Esophagus squamous epithelium (tissue), 5 donors: ENCODE measurements around the gene COX7A1. TPM values are rescaled to one million over a fixed set of nuclear protein-coding genes. Genes with fewer than 3 reads are reported as not detected.

Source experiments
- DNase-seq: peaks from one replicate; lab custom pipeline; 2025; lab: John Stamatoyannopoulos, UW
- H3K27ac ChIP-seq, 4 donors: fragments of 200-600 bp; sonication (generic); one replicate each; pipeline ENCODE4 v1.5.1; 2016 to 2019; ENCODE audit warnings: mild to moderate bottlenecking in 1 of 4
- H3K27me3 ChIP-seq, 4 donors: fragments of 200-600 bp; sonication (generic); 1 replicate in 3 of 4; 2 replicates in 1 of 4; pipeline versions ENCODE4 v1.5.1 to v1.6.0; 2017 to 2021; ENCODE audit warnings: antibody characterized with exemption in 1 of 4
- H3K36me3 ChIP-seq, 3 donors: fragments of 200-600 bp; sonication (generic); one replicate each; pipeline ENCODE4 v1.5.1; 2016 to 2019
- H3K4me1 ChIP-seq, 3 donors: fragments of 200-600 bp; sonication (generic); one replicate each; pipeline ENCODE4 v1.5.1; 2017 to 2019
- H3K4me3 ChIP-seq, 4 donors: fragments of 200-600 bp; sonication (generic); 1 replicate in 3 of 4; 2 replicates in 1 of 4; pipeline ENCODE4 v1.5.1; 2016 to 2019; ENCODE audit warnings: mild to moderate bottlenecking in 2 of 4, moderate library complexity in 1 of 4
- H3K9me3 ChIP-seq, 3 donors: fragments of 200-600 bp; sonication (generic); one replicate each; pipeline ENCODE4 v1.5.1; 2016 to 2019
- POLR2A ChIP-seq, 4 donors: fragments of 450-650 bp; IDR thresholded peaks; one replicate each; pipeline ENCODE4 v1.6.1; 2017; ENCODE audit warnings: antibody characterized with exemption in 4 of 4, mild to moderate bottlenecking in 4 of 4, moderate library complexity in 3 of 4
- whole genome bisulfite sequencing, 2 donors: methylation state at CpG; one replicate each; pipeline ENCODE4 v1.1.5; 2018; 5-methylcytosine and 5-hydroxymethylcytosine counted together
- intact Hi-C: fragments of 100-400 bp; cut with DNase I; formaldehyde crosslinking; loops from one replicate; pipeline ENCODE4 v1.15.0; 2022
- total RNA-seq, 4 donors: library from RNA; depleted of rRNA; stranded (reverse); fragments of >200 nt; gene quantifications; one replicate each; pipeline ENCODE4 v1.1.0, GENCODE V29; 2016
- TF ChIP-seq, protein P1 (sequence below), 6 experiments: fragments of 450-650 bp in 4 of 6; fragments of 200-600 bp in 2 of 6; sonication (generic) in 2 of 6; IDR thresholded peaks; one replicate each; pipeline ENCODE4 v1.5.1; 2016 to 2019; ENCODE audit warnings: antibody characterized with exemption in 6 of 6, mild to moderate bottlenecking in 4 of 6, moderate library complexity in 4 of 6
- donor health status: DM: yes; HTN: yes; CAD: no.

Gene COX7A1
- total RNA-seq, 4 donors from 2014 or later = 2.0 to 15.8 (median 3.1) TPM

DNA sequence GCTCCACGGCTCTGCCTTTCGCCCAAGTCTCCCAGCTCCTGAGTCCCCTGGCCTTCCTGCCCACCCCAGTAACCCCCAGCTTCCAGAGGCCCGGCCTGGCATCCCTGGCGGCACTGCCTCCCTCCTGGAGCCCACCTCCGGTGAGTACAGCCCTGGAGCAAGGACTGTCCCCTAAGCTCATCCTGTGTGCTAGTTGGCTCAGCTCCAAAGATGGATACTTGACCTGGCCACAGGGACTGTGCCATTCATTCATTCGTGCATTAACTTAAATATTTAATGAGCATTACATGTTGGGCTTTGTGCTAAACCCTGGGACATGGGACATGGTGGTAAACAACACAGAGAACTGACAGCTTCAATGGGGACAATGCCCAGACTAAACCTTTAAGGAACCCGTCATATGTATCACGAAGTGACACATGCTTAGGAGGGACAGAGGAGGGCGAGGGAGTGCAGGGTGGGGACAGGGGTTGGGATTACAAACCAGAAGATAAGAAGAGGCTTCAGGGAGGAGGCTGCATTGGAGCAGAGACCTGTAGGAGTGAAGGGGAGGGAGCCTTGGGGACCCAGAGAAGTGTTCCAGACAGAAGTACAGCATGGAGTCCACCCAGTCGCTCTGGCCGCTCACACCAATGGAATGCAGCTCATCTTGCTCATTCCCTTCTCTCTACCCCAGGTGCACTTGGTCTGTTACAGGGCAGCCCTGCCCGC is 48.2 kb downstream of the COX7A1 start:
- 76 to 84% methylated on average over 7 to 9 of the region's 12 CpGs for WGBS, 2 donors

DNA sequence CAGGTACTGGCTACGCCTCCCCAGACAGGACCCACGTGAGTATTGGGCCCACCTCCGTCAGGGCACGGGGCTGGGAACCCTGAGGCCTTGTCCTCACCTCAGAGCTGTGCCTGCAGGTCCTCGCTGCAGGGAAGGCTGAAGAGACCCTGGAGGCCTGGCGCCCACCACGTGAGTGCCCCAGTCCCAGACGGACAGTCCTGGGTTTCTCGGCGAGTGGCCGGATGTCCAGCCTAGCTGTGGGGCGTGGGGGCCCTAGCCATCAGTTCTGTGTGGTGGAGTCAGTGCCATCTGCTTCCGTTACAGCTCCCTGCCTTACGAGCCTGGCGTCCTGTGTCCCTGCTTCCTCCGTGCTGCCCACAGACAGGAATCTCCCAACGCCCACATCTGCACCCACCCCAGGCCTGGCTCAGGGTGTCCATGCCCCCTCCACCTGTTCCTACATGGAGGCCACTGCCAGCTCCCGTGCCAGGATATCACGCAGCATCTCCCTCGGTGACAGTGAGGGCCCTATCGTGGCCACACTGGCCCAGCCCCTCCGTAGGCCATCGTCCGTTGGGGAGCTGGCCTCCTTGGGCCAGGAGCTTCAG is 49.1 kb downstream of the COX7A1 start:
- WGBS, 2 donors = 91 to 100% methylated on average over 2 to 11 of the region's 24 CpGs
- TF ChIP-seq POLR2A (IDR thresholded peaks at IDR 0.05) = no peak
- TF ChIP-seq, protein P1, sequence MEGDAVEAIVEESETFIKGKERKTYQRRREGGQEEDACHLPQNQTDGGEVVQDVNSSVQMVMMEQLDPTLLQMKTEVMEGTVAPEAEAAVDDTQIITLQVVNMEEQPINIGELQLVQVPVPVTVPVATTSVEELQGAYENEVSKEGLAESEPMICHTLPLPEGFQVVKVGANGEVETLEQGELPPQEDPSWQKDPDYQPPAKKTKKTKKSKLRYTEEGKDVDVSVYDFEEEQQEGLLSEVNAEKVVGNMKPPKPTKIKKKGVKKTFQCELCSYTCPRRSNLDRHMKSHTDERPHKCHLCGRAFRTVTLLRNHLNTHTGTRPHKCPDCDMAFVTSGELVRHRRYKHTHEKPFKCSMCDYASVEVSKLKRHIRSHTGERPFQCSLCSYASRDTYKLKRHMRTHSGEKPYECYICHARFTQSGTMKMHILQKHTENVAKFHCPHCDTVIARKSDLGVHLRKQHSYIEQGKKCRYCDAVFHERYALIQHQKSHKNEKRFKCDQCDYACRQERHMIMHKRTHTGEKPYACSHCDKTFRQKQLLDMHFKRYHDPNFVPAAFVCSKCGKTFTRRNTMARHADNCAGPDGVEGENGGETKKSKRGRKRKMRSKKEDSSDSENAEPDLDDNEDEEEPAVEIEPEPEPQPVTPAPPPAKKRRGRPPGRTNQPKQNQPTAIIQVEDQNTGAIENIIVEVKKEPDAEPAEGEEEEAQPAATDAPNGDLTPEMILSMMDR (IDR thresholded peaks at IDR 0.05) = no peak

More for the DNA sequence above, 48.2 kb downstream of the COX7A1 start:
- Histone ChIP-seq H3K4me1 (peaks cover 0 to 42% (median 5%) of the 10 kb centered on the region in 3 donors), H3K27me3 (no peaks in the 10 kb centered on the region), H3K4me3 (no peak overlapping the region), H3K36me3 (peaks cover 0 to 14% (median 0%) of the 10 kb centered on the region in 3 donors), H3K9me3 (no peaks in the 10 kb centered on the region), H3K27ac (peak overlapping the region in 1 of 4 donors; percentile 52)
- TF ChIP-seq POLR2A (IDR thresholded peaks at IDR 0.05) = no peak
- TF ChIP-seq, protein P1 (IDR thresholded peaks at IDR 0.05) = no peak
- intact Hi-C loops = no loop called here
- no peak for DNase-seq

DNA sequence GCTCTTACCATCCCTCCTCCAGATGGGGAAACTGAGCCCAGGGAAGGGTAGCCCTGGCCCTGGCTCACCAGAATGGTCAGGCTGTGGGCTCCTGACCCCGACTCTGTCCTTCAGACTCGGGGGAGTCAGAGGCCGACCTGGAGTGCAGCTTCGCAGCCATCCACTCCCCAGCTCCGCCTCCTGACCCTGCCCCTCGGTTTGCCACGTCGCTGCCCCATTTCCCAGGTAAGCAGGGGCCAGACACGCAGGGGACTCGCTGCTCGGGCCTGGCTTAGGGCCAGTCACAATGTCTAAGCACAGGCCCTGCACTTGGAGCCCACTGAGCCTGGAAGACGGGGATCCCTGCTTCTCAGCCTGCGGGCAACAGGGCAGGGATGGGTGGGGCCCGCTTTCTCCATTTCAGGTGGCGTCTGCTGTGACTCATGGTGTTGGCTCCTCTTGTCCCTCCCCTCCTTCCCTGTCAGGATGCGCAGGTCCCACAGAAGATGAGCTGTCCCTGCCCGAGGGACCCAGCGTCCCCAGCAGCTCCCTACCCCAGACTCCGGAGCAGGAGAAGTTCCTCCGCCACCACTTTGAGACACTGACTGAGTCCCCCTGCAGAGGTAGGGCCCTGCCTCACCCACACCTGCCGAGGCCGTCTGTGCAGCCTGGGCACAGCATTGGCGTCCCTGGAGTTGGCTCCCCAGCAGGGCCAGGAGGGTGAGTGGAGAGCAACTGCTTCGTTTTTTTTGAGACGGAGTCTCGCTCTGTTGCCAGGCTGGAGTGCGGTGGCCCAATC is 50.5 kb downstream of the COX7A1 start:
- peaks cover 0 to 42% (median 5%) of the 10 kb centered on the region in 3 donors for H3K4me1 ChIP-seq
- H3K36me3 ChIP-seq = peaks cover 0 to 6% (median 0%) of the 10 kb centered on the region in 3 donors
- WGBS, 2 donors = 61 to 84% methylated on average over 4 to 5 of the region's 27 CpGs
- no peak for TF ChIP-seq POLR2A (IDR thresholded peaks at IDR 0.05)
- TF ChIP-seq, protein P1 (IDR thresholded peaks at IDR 0.05) = no peak
- DNase-seq = no peak
- H3K27ac ChIP-seq = peak overlapping the region in 3 of 4 donors; percentile 8 to 62 (median 17)
- H3K4me3 ChIP-seq = peak overlapping the region in 1 of 4 donors; percentile 18
- H3K27me3 ChIP-seq = no peaks in the 10 kb centered on the region
- intact Hi-C loops = no loop called here
- no peaks in the 10 kb centered on the region for H3K9me3 ChIP-seq

More for the DNA sequence above, 49.1 kb downstream of the COX7A1 start:
- peaks cover 0 to 14% (median 0%) of the 10 kb centered on the region in 3 donors for H3K36me3 ChIP-seq
- no peak overlapping the region for H3K4me3 ChIP-seq
- no peaks in the 10 kb centered on the region for H3K27me3 ChIP-seq
- intact Hi-C loops = no loop called here
- H3K27ac ChIP-seq = no peak overlapping the region
- DNase-seq = no peak
- H3K9me3 ChIP-seq = no peaks in the 10 kb centered on the region
- peaks cover 0 to 42% (median 5%) of the 10 kb centered on the region in 3 donors for H3K4me1 ChIP-seq

Other genes starting within 250 kb of the COX7A1 start
- gene HCST, start 249.9 kb downstream of the COX7A1 start, total RNA-seq = 1 to 10 TPM in 1 of 4 donors, not detected in 3; 1.3 TPM
- gene TYROBP, start 244.2 kb downstream of the COX7A1 start, total RNA-seq = 10 to 100 TPM in 3 of 4 donors, 1 to 10 TPM in 1; 4.5 to 95.9 (median 33.8) TPM
- gene LRFN3, start 216.1 kb downstream of the COX7A1 start, total RNA-seq = 10 to 100 TPM in 1 of 4 donors, 1 to 10 TPM in 3; 5.6 to 12.4 (median 7.5) TPM
- 10 to 100 TPM; 17.6 to 40.1 (median 29.6) TPM for gene SDHAF1, start 157.3 kb downstream of the COX7A1 start, total RNA-seq
- gene SYNE4, start 143.6 kb downstream of the COX7A1 start, total RNA-seq = under 1 TPM in 3 of 4 donors, not detected in 1; 0.26 to 0.95 (median 0.57) TPM
- 10 to 100 TPM; 14.6 to 28.6 (median 18.8) TPM for gene ALKBH6, start 138.2 kb downstream of the COX7A1 start, total RNA-seq
- 10 to 100 TPM in 1 of 4 donors, 1 to 10 TPM in 2, under 1 TPM in 1; 0.80 to 15.3 (median 2.7) TPM for gene CLIP3, start 119.6 kb downstream of the COX7A1 start, total RNA-seq
- gene THAP8, start 98.2 kb downstream of the COX7A1 start, total RNA-seq = 1 to 10 TPM; 2.8 to 4.8 (median 3.6) TPM
- gene WDR62, start 97.5 kb downstream of the COX7A1 start, total RNA-seq = 1 to 10 TPM; 1.1 to 4.8 (median 3.5) TPM
- gene OVOL3, start 41.3 kb downstream of the COX7A1 start, total RNA-seq = not detected
- gene POLR2I, start 37.6 kb downstream of the COX7A1 start, total RNA-seq = 10 to 100 TPM; 41.7 to 58.0 (median 47.6) TPM
- 100 to 1,000 TPM in 3 of 4 donors, 10 to 100 TPM in 1; 97.9 to 157 (median 117) TPM for gene TBCB, start 37.0 kb downstream of the COX7A1 start, total RNA-seq
- gene CAPNS1, start 12.4 kb downstream of the COX7A1 start, total RNA-seq = 100 to 1,000 TPM; 211 to 284 (median 266) TPM
- 1 to 10 TPM; 1.6 to 5.5 (median 2.8) TPM for gene ZNF565, start 62.2 kb upstream of the COX7A1 start, total RNA-seq
- 10 to 100 TPM; 40.3 to 72.9 (median 59.6) TPM for gene ZNF146, start 62.7 kb upstream of the COX7A1 start, total RNA-seq
- 1 to 10 TPM in 3 of 4 donors, under 1 TPM in 1; 0.88 to 4.0 (median 2.0) TPM for gene ZFP14, start 226.8 kb upstream of the COX7A1 start, total RNA-seq